ENCODE data around the gene CATSPERE. TPM values are rescaled to one million over a fixed set of nuclear protein-coding genes. Genes with fewer than 3 reads are reported as not detected.

The CATSPERE gene, protein sequence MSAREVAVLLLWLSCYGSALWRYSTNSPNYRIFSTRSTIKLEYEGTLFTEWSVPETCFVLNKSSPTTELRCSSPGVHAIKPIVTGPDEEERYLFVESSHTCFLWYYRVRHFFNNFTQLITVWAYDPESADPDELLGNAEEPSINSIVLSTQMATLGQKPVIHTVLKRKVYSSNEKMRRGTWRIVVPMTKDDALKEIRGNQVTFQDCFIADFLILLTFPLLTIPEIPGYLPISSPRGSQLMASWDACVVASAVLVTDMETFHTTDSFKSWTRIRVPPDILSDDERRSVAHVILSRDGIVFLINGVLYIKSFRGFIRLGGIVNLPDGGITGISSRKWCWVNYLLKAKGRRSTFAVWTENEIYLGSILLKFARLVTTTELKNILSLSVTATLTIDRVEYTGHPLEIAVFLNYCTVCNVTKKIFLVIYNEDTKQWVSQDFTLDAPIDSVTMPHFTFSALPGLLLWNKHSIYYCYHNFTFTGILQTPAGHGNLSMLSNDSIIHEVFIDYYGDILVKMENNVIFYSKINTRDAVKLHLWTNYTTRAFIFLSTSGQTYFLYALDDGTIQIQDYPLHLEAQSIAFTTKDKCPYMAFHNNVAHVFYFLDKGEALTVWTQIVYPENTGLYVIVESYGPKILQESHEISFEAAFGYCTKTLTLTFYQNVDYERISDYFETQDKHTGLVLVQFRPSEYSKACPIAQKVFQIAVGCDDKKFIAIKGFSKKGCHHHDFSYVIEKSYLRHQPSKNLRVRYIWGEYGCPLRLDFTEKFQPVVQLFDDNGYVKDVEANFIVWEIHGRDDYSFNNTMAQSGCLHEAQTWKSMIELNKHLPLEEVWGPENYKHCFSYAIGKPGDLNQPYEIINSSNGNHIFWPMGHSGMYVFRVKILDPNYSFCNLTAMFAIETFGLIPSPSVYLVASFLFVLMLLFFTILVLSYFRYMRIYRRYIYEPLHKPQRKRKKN
- 0.20 and 0.25 TPM in 2 replicates for total RNA-seq (2014; rRNA removed; shearing (Covaris generic))

DNA sequence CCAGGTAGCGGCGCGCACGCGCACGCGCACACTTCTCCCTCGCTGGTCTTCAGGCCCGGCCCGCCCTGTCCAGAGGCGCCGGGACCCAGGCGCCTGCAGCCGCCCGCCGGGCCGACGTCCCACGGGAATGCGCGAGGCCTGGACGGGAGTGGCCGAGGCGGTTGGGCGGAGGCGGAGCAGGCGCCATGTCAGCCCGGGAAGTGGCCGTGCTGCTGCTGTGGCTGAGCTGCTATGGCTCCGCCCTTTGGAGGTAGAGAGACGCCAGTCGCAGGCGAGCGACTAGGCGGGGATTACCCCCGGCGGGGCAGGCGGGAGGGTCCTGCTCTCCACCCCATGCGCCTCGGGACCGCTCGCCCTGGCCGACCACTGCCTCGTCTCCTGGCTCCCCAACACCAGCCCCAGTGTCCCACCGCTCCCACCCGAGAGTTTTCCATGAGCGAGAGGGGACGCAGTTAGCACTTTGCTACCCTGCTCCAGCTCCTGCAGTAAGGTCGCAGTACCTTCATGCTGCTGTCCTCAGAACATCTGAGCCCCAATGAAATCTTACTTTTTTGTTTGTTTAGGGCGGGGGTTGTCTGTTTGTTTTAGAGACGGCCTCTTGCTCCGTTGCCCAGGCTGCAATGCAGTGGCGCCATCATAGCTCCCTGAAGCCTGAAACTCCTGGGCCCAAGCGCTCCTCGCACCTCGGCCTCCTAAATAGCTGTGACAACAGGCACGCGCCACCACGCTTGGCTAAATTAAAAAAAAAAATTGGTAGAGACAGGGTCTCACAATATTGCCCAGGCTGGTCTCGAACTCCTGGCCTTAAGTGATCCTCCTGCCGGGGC, at the start of gene CATSPERE:
Gene CATSPERE, plus strand, starts transcription at position 29 of the 827 bp plus-strand sequence. Its CDS starts 157 bp downstream, at position 186.
- peak; percentile 77 for DNase-seq (ENCODE audit: low read depth)

DNA sequence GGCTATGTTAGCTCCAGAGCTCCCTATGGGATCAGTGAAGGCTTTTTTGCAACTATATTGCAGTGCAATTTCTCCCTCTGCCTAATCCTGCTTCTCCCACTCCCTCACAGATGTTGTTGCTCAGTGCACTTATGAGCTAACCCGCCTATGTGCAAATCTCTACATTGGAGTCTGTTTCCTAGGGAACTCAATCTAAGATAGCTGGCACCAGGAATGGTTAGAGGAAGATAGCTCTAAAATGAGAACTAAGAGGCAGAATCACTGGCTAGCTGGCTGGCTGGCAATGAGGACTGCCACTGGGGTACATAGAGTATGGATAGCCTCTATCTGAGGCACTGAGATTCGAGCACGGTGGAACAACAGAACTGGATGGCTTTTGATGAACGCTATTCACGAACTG, 48.9 kb upstream of the CATSPERE start:
- no peak for DNase-seq (ENCODE audit: low read depth)

GRCh38 chr1:244413736-244414135, 47.3 kb upstream of the CATSPERE start:
- DNase-seq (ENCODE audit: low read depth) = no peak

GRCh38 chr1:244414543-244414942, 46.5 kb upstream of the CATSPERE start:
- DNase-seq (ENCODE audit: low read depth) = no peak

DNA sequence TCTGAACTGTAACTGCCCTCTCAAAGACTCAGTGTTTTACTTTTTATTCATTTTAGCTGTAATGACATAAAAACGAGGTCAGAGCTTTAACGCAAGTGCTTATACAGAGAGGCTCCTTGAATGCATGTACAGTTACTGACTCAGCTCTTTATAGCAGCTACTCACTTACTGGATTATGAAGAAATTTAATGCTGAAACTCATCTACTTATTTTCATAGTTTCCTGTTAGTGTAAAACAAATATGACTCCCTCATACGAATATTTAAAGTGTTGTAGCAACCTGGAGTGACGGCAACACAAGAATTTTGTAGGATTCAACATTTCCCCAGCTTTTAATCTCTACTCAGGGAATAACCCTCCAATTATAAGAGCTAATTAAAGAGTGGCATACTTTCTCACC, 42.0 kb upstream of the CATSPERE start:
- DNase-seq (ENCODE audit: low read depth) = no peak

GRCh38 chr1:244422174-244422573, 38.9 kb upstream of the CATSPERE start:
- DNase-seq (ENCODE audit: low read depth) = no peak

- no peak for DNase-seq (ENCODE audit: low read depth)
Observed at GRCh38 chr1:244424649-244425334, 36.3 kb upstream of the CATSPERE start.

DNA sequence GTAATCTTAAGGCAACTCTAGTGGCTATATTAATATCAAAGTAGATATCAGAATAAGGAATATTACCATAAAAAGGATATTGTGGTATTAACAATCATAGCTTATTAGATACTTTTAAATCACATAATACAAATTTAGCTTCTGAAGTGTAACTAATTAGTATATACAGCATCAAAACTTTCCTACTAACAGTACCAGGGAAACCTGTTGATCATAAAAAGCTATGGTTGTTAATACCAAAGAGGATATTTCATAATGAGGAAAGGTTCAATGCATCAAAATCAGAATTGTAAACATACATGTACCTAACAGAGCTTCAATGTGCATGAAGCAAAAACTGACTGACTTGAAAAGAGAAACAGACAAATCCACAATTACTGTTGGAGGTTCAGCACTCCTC, 33.4 kb upstream of the CATSPERE start:
- DNase-seq (ENCODE audit: low read depth) = no peak

DNA sequence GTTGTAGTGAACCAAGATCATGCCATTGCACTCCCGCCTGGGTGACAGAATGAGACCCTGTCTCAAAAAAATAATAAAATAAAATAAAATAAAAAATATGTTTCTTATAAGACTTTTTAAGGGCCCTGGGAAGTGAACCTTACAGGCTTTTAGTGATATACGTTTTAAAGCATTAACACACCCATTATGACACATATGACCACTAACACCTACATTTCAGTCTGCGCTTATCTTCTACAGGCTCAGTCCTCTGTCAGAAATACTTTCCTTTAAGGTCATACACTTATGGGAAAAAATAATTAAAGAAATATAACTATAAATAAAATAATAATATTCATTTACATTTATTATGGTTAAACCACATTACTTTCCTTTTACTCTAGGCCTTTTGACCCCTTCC, 31.3 kb upstream of the CATSPERE start:
- no peak for DNase-seq (ENCODE audit: low read depth)

GRCh38 chr1:244431166-244431565, 29.9 kb upstream of the CATSPERE start:
- DNase-seq (ENCODE audit: low read depth) = no peak

DNA sequence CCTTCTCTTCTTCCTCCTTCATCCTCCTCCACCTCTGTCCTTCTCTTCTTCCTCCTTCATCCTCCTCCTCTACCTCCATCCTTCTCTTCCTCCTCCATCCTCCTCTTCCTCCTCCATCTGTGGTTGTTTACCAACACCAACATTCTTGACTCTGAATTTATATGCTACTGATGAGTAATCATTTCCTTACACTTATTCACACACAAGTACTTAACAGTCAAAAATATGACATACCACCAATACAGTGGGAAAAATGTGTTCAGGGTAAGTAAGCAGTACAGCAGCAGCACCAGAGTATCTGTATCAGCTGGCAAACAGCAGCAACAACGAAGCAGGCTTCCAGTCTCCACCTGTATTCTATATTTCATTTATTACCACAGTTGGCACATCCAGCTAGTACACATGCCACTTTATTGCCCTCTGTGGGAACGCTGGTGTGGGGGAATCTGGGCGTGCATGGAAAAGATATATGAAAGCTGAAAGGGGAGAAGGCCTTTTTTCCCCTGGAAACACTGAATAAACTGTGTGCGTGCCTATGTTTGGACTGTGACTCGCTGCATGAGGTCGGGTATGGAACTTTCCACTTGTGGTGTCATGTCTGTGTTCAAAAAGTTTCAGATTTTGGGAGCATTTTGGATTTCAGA, 25.4 kb upstream of the CATSPERE start:
- DNase-seq (ENCODE audit: low read depth) = peak; percentile 77

- peak; percentile 65 for DNase-seq (ENCODE audit: low read depth)
Observed at GRCh38 chr1:244436336-244437085, 24.6 kb upstream of the CATSPERE start.

DNA sequence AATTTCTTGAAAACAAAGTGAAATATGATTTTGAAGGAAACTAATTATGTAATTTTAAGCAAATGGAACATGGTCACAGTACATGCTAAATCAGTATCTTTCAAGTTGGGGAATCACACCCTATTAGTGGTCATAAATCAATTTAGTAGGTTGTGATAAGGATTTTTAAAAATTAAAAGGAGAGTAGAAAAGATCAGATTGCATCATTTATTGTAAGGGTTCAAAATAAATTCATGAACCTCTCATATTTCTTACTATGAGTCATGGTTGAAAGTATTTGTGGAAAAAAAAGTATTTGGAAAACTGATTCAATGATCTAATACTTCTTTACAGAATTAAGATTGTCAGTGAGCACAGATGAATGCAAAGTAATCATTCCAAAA, 24.0 kb upstream of the CATSPERE start:
- peak; percentile 39 for DNase-seq (ENCODE audit: low read depth)

GRCh38 chr1:244439391-244440032, 21.6 kb upstream of the CATSPERE start:
- DNase-seq (ENCODE audit: low read depth) = no peak

- no peak for DNase-seq (ENCODE audit: low read depth)
Observed at GRCh38 chr1:244442850-244443249, 18.2 kb upstream of the CATSPERE start.

DNA sequence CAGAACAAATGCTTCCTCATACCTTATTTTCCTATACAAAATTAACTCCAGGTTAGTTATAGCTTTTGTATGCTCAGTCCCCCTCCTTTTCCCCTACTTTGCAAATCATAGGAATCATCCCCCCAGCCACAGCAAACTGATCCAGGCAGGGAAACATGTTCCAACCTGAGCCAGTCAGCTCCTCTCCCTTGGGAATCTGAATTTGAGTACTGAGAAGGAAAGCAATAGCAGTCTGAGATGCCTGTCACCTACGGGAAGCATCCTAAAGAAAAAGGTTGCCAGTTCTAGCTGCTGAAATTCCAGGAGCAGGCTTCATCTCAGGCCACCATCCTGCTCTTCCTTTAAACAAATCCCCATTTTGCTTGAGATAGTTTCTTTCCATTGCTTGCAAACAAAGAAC, 16.2 kb upstream of the CATSPERE start:
- no peak for DNase-seq (ENCODE audit: low read depth)

- DNase-seq (ENCODE audit: low read depth) = peak; percentile 48
Observed at GRCh38 chr1:244445320-244446181, 15.5 kb upstream of the CATSPERE start.

DNA sequence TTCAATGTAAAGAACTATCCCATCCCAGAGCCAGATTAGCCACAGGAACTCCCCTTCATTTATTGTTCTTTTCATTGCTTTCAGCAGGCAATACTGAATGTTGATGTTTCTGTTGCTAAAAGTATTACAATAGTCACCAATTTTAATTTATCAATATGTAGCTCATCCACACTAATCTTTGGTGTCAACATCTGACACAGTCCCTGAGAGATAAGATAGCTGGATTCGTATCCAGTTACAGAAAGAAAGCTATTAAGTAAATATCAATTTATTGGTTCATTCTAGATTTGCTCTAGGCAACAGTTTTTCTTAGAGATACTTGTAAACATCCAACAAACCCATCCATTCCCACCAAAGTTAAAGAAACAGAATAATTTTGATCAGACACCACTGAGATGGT, 14.0 kb upstream of the CATSPERE start:
- DNase-seq (ENCODE audit: low read depth) = no peak
